Measurements from ENCODE around the gene KRTAP21-3. TPM values are rescaled to one million over a fixed set of nuclear protein-coding genes. Genes with fewer than 3 reads are reported as not detected.

Gene KRTAP21-3
- total RNA-seq, 2 experiments from 2014 or later = not detected

GRCh38 chr21:30713766-30714165 is 4.8 kb downstream of the KRTAP21-3 start:
- Mint-ChIP-seq H3K4me3 (no peak overlapping the region), H3K27ac (no peak overlapping the region), H3K4me1 (ENCODE audit: low read depth) (peaks cover 15% of the 10 kb centered on the region), H3K27me3 (ENCODE audit: low read depth) (peaks cover 2% of the 10 kb centered on the region), H3K9me3 (peaks cover 14% of the 10 kb centered on the region), H3K36me3 (ENCODE audit: low read depth) (no peaks in the 10 kb centered on the region)
- no peak for DNase-seq
- intact Hi-C loops (cut with micrococcal nuclease) = loop anchor here (10.0 kb wide), 3 partner anchors 581 to 1279 kb away; no protein-coding TSS in a partner anchor
- CTCF ChIA-PET = no interaction called here

GRCh38 chr21:30710499-30710898 is 8.1 kb downstream of the KRTAP21-3 start:
- H3K9me3 Mint-ChIP-seq = peaks cover 11% of the 10 kb centered on the region
- peaks cover 6% of the 10 kb centered on the region for H3K4me1 Mint-ChIP-seq (ENCODE audit: low read depth)
- peak; percentile 30 for DNase-seq
- H3K36me3 Mint-ChIP-seq (ENCODE audit: low read depth) = no peaks in the 10 kb centered on the region
- intact Hi-C loops (cut with micrococcal nuclease) = loop anchor here (1.0 to 10.0 kb wide), 4 partner anchors 8 to 1276 kb away; partner anchors contain the start of gene KRTAP21-3
- CTCF ChIA-PET = no interaction called here
- peaks cover 4% of the 10 kb centered on the region for H3K27me3 Mint-ChIP-seq (ENCODE audit: low read depth)
- no peak overlapping the region for H3K4me3 Mint-ChIP-seq
- peak overlapping the region; percentile 1 for H3K27ac Mint-ChIP-seq

GRCh38 chr21:30707409-30707808 is 11.2 kb downstream of the KRTAP21-3 start:
- H3K4me3 Mint-ChIP-seq = no peak overlapping the region
- no peaks in the 10 kb centered on the region for H3K36me3 Mint-ChIP-seq (ENCODE audit: low read depth)
- DNase-seq = no peak
- CTCF ChIA-PET = no interaction called here
- intact Hi-C loops (cut with micrococcal nuclease) = no loop called here
- H3K27ac Mint-ChIP-seq = no peak overlapping the region
- peaks cover 5% of the 10 kb centered on the region for H3K4me1 Mint-ChIP-seq (ENCODE audit: low read depth)
- H3K27me3 Mint-ChIP-seq (ENCODE audit: low read depth) = peaks cover 6% of the 10 kb centered on the region
- peaks cover 9% of the 10 kb centered on the region for H3K9me3 Mint-ChIP-seq

GRCh38 chr21:30695956-30696355 is 22.6 kb downstream of the KRTAP21-3 start:
- DNase-seq = no peak
- Mint-ChIP-seq H3K9me3 (peaks cover 11% of the 10 kb centered on the region), H3K36me3 (ENCODE audit: low read depth) (no peaks in the 10 kb centered on the region), H3K4me1 (ENCODE audit: low read depth) (no peaks in the 10 kb centered on the region), H3K27me3 (ENCODE audit: low read depth) (no peaks in the 10 kb centered on the region), H3K27ac (no peak overlapping the region), H3K4me3 (no peak overlapping the region)
- CTCF ChIA-PET = no interaction called here
- intact Hi-C loops (cut with micrococcal nuclease) = no loop called here

GRCh38 chr21:30689822-30690221 is 28.8 kb downstream of the KRTAP21-3 start:
- H3K4me3 Mint-ChIP-seq = no peak overlapping the region
- no peak for DNase-seq
- no peaks in the 10 kb centered on the region for H3K36me3 Mint-ChIP-seq (ENCODE audit: low read depth)
- no peaks in the 10 kb centered on the region for H3K4me1 Mint-ChIP-seq (ENCODE audit: low read depth)
- CTCF ChIA-PET = no interaction called here
- H3K27ac Mint-ChIP-seq = no peak overlapping the region
- intact Hi-C loops (cut with micrococcal nuclease) = no loop called here
- H3K9me3 Mint-ChIP-seq = no peaks in the 10 kb centered on the region
- H3K27me3 Mint-ChIP-seq (ENCODE audit: low read depth) = no peaks in the 10 kb centered on the region

- Mint-ChIP-seq H3K36me3 (ENCODE audit: low read depth) (no peaks in the 10 kb centered on the region), H3K27me3 (ENCODE audit: low read depth) (no peaks in the 10 kb centered on the region), H3K4me3 (no peak overlapping the region), H3K4me1 (ENCODE audit: low read depth) (no peaks in the 10 kb centered on the region), H3K27ac (no peak overlapping the region), H3K9me3 (no peaks in the 10 kb centered on the region)
- intact Hi-C loops (cut with micrococcal nuclease) = no loop called here
- DNase-seq = no peak
- CTCF ChIA-PET = no interaction called here
Observed at GRCh38 chr21:30684506-30684905, 34.1 kb downstream of the KRTAP21-3 start.

- H3K9me3 Mint-ChIP-seq = no peaks in the 10 kb centered on the region
- CTCF ChIA-PET = no interaction called here
- no peaks in the 10 kb centered on the region for H3K27me3 Mint-ChIP-seq (ENCODE audit: low read depth)
Observed at GRCh38 chr21:30680586-30680985, 38.0 kb downstream of the KRTAP21-3 start.

GRCh38 chr21:30676737-30677136 is 41.8 kb downstream of the KRTAP21-3 start:
- Mint-ChIP-seq H3K27ac (no peak overlapping the region), H3K4me3 (no peak overlapping the region), H3K4me1 (ENCODE audit: low read depth) (no peaks in the 10 kb centered on the region), H3K9me3 (peaks cover 2% of the 10 kb centered on the region), H3K36me3 (ENCODE audit: low read depth) (no peaks in the 10 kb centered on the region), H3K27me3 (ENCODE audit: low read depth) (no peaks in the 10 kb centered on the region)
- intact Hi-C loops (cut with micrococcal nuclease) = no loop called here
- DNase-seq = no peak
- CTCF ChIA-PET = interaction anchor here (0.6 kb wide), 1 partner anchor 55 kb away, joined by 3 read pairs; no protein-coding TSS in a partner anchor

More at GRCh38 chr21:30680586-30680985, 38.0 kb downstream of the KRTAP21-3 start:
- no peak overlapping the region for H3K27ac Mint-ChIP-seq
- DNase-seq = no peak
- no peak overlapping the region for H3K4me3 Mint-ChIP-seq
- intact Hi-C loops (cut with micrococcal nuclease) = no loop called here
- H3K4me1 Mint-ChIP-seq (ENCODE audit: low read depth) = no peaks in the 10 kb centered on the region
- H3K36me3 Mint-ChIP-seq (ENCODE audit: low read depth) = no peaks in the 10 kb centered on the region

- Mint-ChIP-seq H3K27ac (no peak overlapping the region), H3K4me3 (no peak overlapping the region), H3K36me3 (ENCODE audit: low read depth) (no peaks in the 10 kb centered on the region), H3K9me3 (peaks cover 2% of the 10 kb centered on the region), H3K27me3 (ENCODE audit: low read depth) (peaks cover 2% of the 10 kb centered on the region), H3K4me1 (ENCODE audit: low read depth) (no peaks in the 10 kb centered on the region)
- CTCF ChIA-PET = no interaction called here
- intact Hi-C loops (cut with micrococcal nuclease) = no loop called here
- no peak for DNase-seq
Observed at GRCh38 chr21:30674312-30674711, 44.3 kb downstream of the KRTAP21-3 start.

- Mint-ChIP-seq H3K4me3 (no peak overlapping the region), H3K9me3 (peaks cover 2% of the 10 kb centered on the region), H3K4me1 (ENCODE audit: low read depth) (no peaks in the 10 kb centered on the region), H3K27me3 (ENCODE audit: low read depth) (peaks cover 4% of the 10 kb centered on the region), H3K27ac (no peak overlapping the region), H3K36me3 (ENCODE audit: low read depth) (no peaks in the 10 kb centered on the region)
- no peak for DNase-seq
- intact Hi-C loops (cut with micrococcal nuclease) = no loop called here
- CTCF ChIA-PET = no interaction called here
Observed at GRCh38 chr21:30672985-30673650, 45.5 kb downstream of the KRTAP21-3 start.

- Mint-ChIP-seq H3K27me3 (ENCODE audit: low read depth) (peaks cover 4% of the 10 kb centered on the region), H3K4me1 (ENCODE audit: low read depth) (no peaks in the 10 kb centered on the region), H3K36me3 (ENCODE audit: low read depth) (no peaks in the 10 kb centered on the region), H3K9me3 (no peaks in the 10 kb centered on the region), H3K4me3 (no peak overlapping the region), H3K27ac (no peak overlapping the region)
- CTCF ChIA-PET = no interaction called here
- intact Hi-C loops (cut with micrococcal nuclease) = no loop called here
- no peak for DNase-seq
Observed at GRCh38 chr21:30668776-30669175, 49.8 kb downstream of the KRTAP21-3 start.
